Keratinocyte (primary cell): ENCODE results near the gene IFT88. TPM values are rescaled to one million over a fixed set of nuclear protein-coding genes. Genes with fewer than 3 reads are reported as not detected.

Source experiments
- DNase-seq: peaks from one replicate; pipeline ENCODE4 v3.0.0-alpha.2; 2011; ENCODE audit warnings: low read depth, missing footprints, low spot score
- FAIRE-seq: peaks from 2 replicates; lab custom pipeline; 2011; peaks lifted over from hg19 to GRCh38; lab: Jason Lieb, UNC
- H2AFZ ChIP-seq: 2 replicates; pipeline ENCODE4 v1.6.0; 2012; ENCODE audit warnings: low read length, control low read depth, inconsistent platforms; ENCODE audit not compliant: control insufficient read depth
- H3K27ac ChIP-seq: 2 replicates; pipeline ENCODE4 v1.5.1; 2011; ENCODE audit warnings: low read length; ENCODE audit not compliant: control insufficient read depth, insufficient read depth
- H3K27me3 ChIP-seq: 3 replicates; pipeline ENCODE4 v1.6.0; 2011; ENCODE audit warnings: low read length; ENCODE audit not compliant: control insufficient read depth, insufficient read depth; ENCODE audit errors: extremely low read depth
- H3K36me3 ChIP-seq, 2 experiments: 2 replicates in 1 of 2; 3 replicates in 1 of 2; pipeline ENCODE4 v1.5.1; 2011; ENCODE audit warnings: low read length in 2 of 2, mild to moderate bottlenecking in 1 of 2; ENCODE audit not compliant: control insufficient read depth in 2 of 2, insufficient read depth in 2 of 2; ENCODE audit errors: extremely low read depth in 1 of 2
- H3K4me1 ChIP-seq: 3 replicates; pipeline ENCODE4 v1.5.1; 2011; ENCODE audit warnings: low read length; ENCODE audit not compliant: control insufficient read depth, insufficient read depth; ENCODE audit errors: extremely low read depth
- H3K4me2 ChIP-seq: 3 replicates; pipeline ENCODE4 v1.6.0; 2011; ENCODE audit warnings: low read depth, low read length; ENCODE audit not compliant: control insufficient read depth, insufficient read depth; ENCODE audit errors: extremely low read depth
- H3K4me3 ChIP-seq, 3 experiments: fragments of 200-600 bp in 1 of 3; sonication (generic) in 1 of 3; 2 replicates in 2 of 3; 3 replicates in 1 of 3; pipeline ENCODE4 v1.5.1; 2011 to 2016; ENCODE audit warnings: low read length in 3 of 3, mild to moderate bottlenecking in 3 of 3, control low read depth in 2 of 3, inconsistent platforms in 1 of 3, low read depth in 1 of 3, mixed read lengths in 1 of 3, mixed run types in 1 of 3, moderate library complexity in 1 of 3; ENCODE audit not compliant: control insufficient read depth in 2 of 3, insufficient read depth in 2 of 3; ENCODE audit errors: extremely low read depth in 1 of 3
- H3K79me2 ChIP-seq: 2 replicates; pipeline ENCODE4 v1.6.0; 2012; ENCODE audit warnings: low read length; ENCODE audit not compliant: control insufficient read depth, insufficient read depth
- H3K9ac ChIP-seq: 3 replicates; pipeline ENCODE4 v1.6.0; 2011; ENCODE audit warnings: low read length; ENCODE audit not compliant: control insufficient read depth, insufficient read depth; ENCODE audit errors: extremely low read depth
- H3K9me1 ChIP-seq: 3 replicates; pipeline ENCODE4 v1.6.0; 2011; ENCODE audit warnings: low read length; ENCODE audit not compliant: control insufficient read depth, insufficient read depth; ENCODE audit errors: extremely low read depth
- H3K9me3 ChIP-seq: 2 replicates; pipeline ENCODE4 v1.5.1; 2012; ENCODE audit warnings: low read depth, low read length; ENCODE audit not compliant: control insufficient read depth
- H4K20me1 ChIP-seq: 3 replicates; pipeline ENCODE4 v1.6.0; 2011; ENCODE audit warnings: low read length; ENCODE audit not compliant: control insufficient read depth, insufficient read depth; ENCODE audit errors: extremely low read depth
- EZH2 ChIP-seq: IDR thresholded peaks from one replicate; pipeline ENCODE4 v1.6.1; 2012; ENCODE audit warnings: inconsistent platforms, mild to moderate bottlenecking, low read length, moderate library complexity
- dilution Hi-C: fragments of 300-500 bp; cut with MboI; formaldehyde crosslinking; loops from one replicate; pipeline ENCODE4 v1.7.0; 2020; ENCODE audit warnings: low sequenced_read_pairs; ENCODE audit not compliant: extremely low pct_ligation_motif_present
- polyA plus RNA-seq, 5 experiments: library from polyadenylated mRNA; depleted of rRNA in 3 of 5; stranded (reverse) in 3 of 5; stranded (forward) in 1 of 5; unstranded in 1 of 5; fragments of >200 nt; gene quantifications; 1 replicate in 1 of 5; 2 replicates in 3 of 5; 3 replicates in 1 of 5; pipeline versions ENCODE4 v1.2.1 to v1.2.3, GENCODE V29; 2011 to 2012; ENCODE audit warnings: missing spikeins in 2 of 5, low read depth in 1 of 5, low replicate concordance in 1 of 5
- TF ChIP-seq, protein P1 (sequence below), 3 experiments: IDR thresholded peaks in 1 of 3; conservative IDR thresholded peaks in 1 of 3; optimal IDR thresholded peaks in 1 of 3; 2 replicates in 2 of 3; 3 replicates in 1 of 3; pipeline versions ENCODE3 to v1.5.1; 2011; ENCODE audit warnings: low read length in 3 of 3, mild to moderate bottlenecking in 3 of 3, moderate library complexity in 2 of 3, control low read depth in 1 of 3, inconsistent platforms in 1 of 3; ENCODE audit not compliant: insufficient read depth in 2 of 3; ENCODE audit errors: extremely low read depth in 1 of 3

Gene IFT88
- polyA plus RNA-seq, 1 donor (not counting 4 experiments of a cell fraction or from before 2014, with no cell fraction given): 9.5 TPM

- no peak overlapping the region for H3K4me2 ChIP-seq
- no peak overlapping the region for H3K9ac ChIP-seq
- FAIRE-seq (no peak), DNase-seq (no peak)
- H3K27me3 ChIP-seq: no peaks in the 10 kb centered on the region
- TF ChIP-seq, protein P1, sequence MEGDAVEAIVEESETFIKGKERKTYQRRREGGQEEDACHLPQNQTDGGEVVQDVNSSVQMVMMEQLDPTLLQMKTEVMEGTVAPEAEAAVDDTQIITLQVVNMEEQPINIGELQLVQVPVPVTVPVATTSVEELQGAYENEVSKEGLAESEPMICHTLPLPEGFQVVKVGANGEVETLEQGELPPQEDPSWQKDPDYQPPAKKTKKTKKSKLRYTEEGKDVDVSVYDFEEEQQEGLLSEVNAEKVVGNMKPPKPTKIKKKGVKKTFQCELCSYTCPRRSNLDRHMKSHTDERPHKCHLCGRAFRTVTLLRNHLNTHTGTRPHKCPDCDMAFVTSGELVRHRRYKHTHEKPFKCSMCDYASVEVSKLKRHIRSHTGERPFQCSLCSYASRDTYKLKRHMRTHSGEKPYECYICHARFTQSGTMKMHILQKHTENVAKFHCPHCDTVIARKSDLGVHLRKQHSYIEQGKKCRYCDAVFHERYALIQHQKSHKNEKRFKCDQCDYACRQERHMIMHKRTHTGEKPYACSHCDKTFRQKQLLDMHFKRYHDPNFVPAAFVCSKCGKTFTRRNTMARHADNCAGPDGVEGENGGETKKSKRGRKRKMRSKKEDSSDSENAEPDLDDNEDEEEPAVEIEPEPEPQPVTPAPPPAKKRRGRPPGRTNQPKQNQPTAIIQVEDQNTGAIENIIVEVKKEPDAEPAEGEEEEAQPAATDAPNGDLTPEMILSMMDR (optimal IDR thresholded peaks at IDR 0.05 in 1 of 3, IDR thresholded peaks at IDR 0.05 in 1 of 3, conservative IDR thresholded peaks at IDR 0.05 in 1 of 3; ENCODE audit: extremely low read depth in 1 of 3, insufficient read depth in 2 of 3, low read length in 3 of 3): no peak
- TF ChIP-seq EZH2: no peak
- no peaks in the 10 kb centered on the region for H3K9me1 ChIP-seq
- no peaks in the 10 kb centered on the region for H3K79me2 ChIP-seq
- H3K9me3 ChIP-seq: no peaks in the 10 kb centered on the region
- dilution Hi-C loops: no loop called here
- H3K36me3 ChIP-seq: no peaks in the 10 kb centered on the region
- no peaks in the 10 kb centered on the region for H3K4me1 ChIP-seq
- H2AFZ ChIP-seq: no peak overlapping the region
- no peaks in the 10 kb centered on the region for H4K20me1 ChIP-seq
- H3K4me3 ChIP-seq: no peak overlapping the region
- no peak overlapping the region for H3K27ac ChIP-seq
Measured at GRCh38 chr13:20728579-20729311, 161.8 kb downstream of the IFT88 start.

DNA sequence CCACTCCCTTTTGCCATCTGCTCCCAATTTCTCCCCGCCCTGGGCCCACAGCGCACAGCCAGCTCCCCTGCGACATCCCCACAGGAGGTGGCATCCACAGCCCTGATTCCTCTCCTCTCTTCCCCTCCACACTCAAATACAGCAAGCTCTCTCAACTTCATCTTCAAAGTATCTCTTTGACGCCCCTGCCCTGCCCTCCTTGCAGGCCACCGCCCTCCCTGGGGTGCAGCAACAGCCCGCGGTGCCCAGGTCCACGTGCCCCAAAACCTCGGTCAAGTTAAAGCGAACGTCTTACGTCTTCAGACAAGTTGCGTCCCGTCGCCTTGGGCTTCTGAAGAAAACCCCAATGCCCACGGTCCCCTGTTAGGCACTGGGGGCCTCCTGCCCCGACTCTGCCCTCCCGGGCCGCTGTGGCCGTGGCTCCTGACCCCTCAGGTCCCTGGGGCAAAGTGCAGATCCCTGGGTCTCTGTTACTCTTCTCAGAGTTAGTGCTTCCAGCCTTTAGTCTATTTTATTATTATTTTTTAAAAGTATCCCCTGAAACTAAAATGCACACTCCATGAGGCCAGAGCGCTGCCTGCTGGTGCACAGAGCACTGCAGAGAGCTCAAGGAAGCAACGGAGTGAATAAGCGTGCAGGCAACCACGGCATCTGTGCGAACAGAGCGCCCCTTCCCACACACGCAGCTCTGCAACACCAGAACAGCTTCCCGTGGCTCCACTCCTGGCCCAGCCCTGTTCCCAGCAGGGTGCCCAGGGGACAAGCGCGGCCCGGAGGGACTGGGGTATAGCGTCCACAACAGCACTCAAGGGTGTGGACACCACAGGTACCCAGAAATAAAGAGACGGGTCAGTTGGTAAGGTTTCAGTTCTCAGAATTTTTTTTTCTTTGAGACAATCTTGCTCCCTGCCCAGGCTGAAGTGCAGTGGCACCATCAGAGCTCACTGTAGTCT, 163.0 kb downstream of the IFT88 start:
- no peaks in the 10 kb centered on the region for H3K9me3 ChIP-seq
- H3K9me1 ChIP-seq: no peaks in the 10 kb centered on the region
- dilution Hi-C loops: no loop called here
- FAIRE-seq (no peak), DNase-seq (no peak)
- no peaks in the 10 kb centered on the region for H3K4me1 ChIP-seq
- H3K27ac ChIP-seq: no peak overlapping the region
- no peak overlapping the region for H2AFZ ChIP-seq
- TF ChIP-seq, protein P1 (optimal IDR thresholded peaks at IDR 0.05 in 1 of 3, IDR thresholded peaks at IDR 0.05 in 1 of 3, conservative IDR thresholded peaks at IDR 0.05 in 1 of 3; ENCODE audit: extremely low read depth in 1 of 3, insufficient read depth in 2 of 3, low read length in 3 of 3): no peak
- TF ChIP-seq EZH2: no peak
- H3K9ac ChIP-seq: no peak overlapping the region
- no peak overlapping the region for H3K4me2 ChIP-seq
- H3K36me3 ChIP-seq: no peaks in the 10 kb centered on the region
- H4K20me1 ChIP-seq: no peaks in the 10 kb centered on the region
- no peaks in the 10 kb centered on the region for H3K79me2 ChIP-seq
- H3K4me3 ChIP-seq: no peak overlapping the region
- H3K27me3 ChIP-seq: no peaks in the 10 kb centered on the region
